Left kidney (tissue), 8 donors: ENCODE results near the gene SLC22A4. TPM values are rescaled to one million over a fixed set of nuclear protein-coding genes. Genes with fewer than 3 reads are reported as not detected.

ENCODE experiments used
- DNase-seq: peaks from one replicate; pipeline ENCODE4 v3.0.0-alpha.2; 2013
- long read RNA-seq, 8 donors: transcript quantifications; one replicate each; lab custom pipeline, GENCODE V29; 2026
- polyA plus RNA-seq: library from polyadenylated mRNA; unstranded; fragments of 120-200 nt; gene quantifications from one replicate; pipeline ENCODE4 v1.2.1, GENCODE V29; 2013; ENCODE audit not compliant: insufficient read length

The SLC22A4 gene
- polyA plus RNA-seq = 7.6 TPM
- long read RNA-seq, donor 1, partial matches to known transcripts = 14 of 15 reads
- long read RNA-seq, donor 1, other reads (novel, unspliced or antisense) = 0 of 15 reads
- long read RNA-seq, donor 2, partial matches to known transcripts = 8 of 8 reads
- long read RNA-seq, donor 2, other reads (novel, unspliced or antisense) = 0 of 8 reads
- long read RNA-seq, donor 3 = 0 reads
- long read RNA-seq, donor 4 = 0 reads
- long read RNA-seq, donor 5, partial matches to known transcripts = 9 of 9 reads
- long read RNA-seq, donor 5, other reads (novel, unspliced or antisense) = 0 of 9 reads
- long read RNA-seq, donor 6 = 0 reads
- long read RNA-seq, donor 7, partial matches to known transcripts = 0 of 2 reads
- long read RNA-seq, donor 7, other reads (novel, unspliced or antisense) = 0 of 2 reads
- long read RNA-seq, donor 8 = 0 reads

GRCh38 chr5:132293992-132294727 is at the start of gene SLC22A4:
Gene SLC22A4 (plus strand): TSS chr5:132294394. CDS start chr5:132294617, 223 bp downstream.
- DNase-seq = peak; percentile 91

GRCh38 chr5:132245593-132245992 is 48.6 kb upstream of the SLC22A4 start:
- no peak for DNase-seq

GRCh38 chr5:132246806-132247205 is 47.4 kb upstream of the SLC22A4 start:
- no peak for DNase-seq

GRCh38 chr5:132250547-132250946 is 43.6 kb upstream of the SLC22A4 start:
- no peak for DNase-seq

- DNase-seq = no peak
These were observed 42.9 kb upstream of the SLC22A4 start for GRCh38 chr5:132251220-132251725.

- no peak for DNase-seq
These were observed 41.2 kb upstream of the SLC22A4 start for GRCh38 chr5:132253008-132253441.

- DNase-seq = no peak
These were observed 40.5 kb upstream of the SLC22A4 start for GRCh38 chr5:132253452-132254320.

- DNase-seq = no peak
These were observed 39.7 kb upstream of the SLC22A4 start for GRCh38 chr5:132254321-132254977.

- DNase-seq = no peak
These were observed 38.0 kb upstream of the SLC22A4 start for GRCh38 chr5:132256086-132256782.

- DNase-seq = no peak
These were observed 37.4 kb upstream of the SLC22A4 start for GRCh38 chr5:132256783-132257130.

- peak; percentile 77 for DNase-seq
These were observed 36.8 kb upstream of the SLC22A4 start, which contains the start of gene PDLIM4 for GRCh38 chr5:132257131-132258101. Gene PDLIM4 (plus strand): TSS chr5:132257696. CDS start chr5:132257735, 39 bp downstream.

- DNase-seq = no peak
These were observed 35.8 kb upstream of the SLC22A4 start for GRCh38 chr5:132258102-132259068.

GRCh38 chr5:132259069-132259851 is 34.9 kb upstream of the SLC22A4 start:
- no peak for DNase-seq

- no peak for DNase-seq
These were observed 34.1 kb upstream of the SLC22A4 start for GRCh38 chr5:132260051-132260450.

GRCh38 chr5:132260714-132261551 is 33.3 kb upstream of the SLC22A4 start:
- DNase-seq = no peak
